Measurements from ENCODE around the gene RGMB. TPM values are rescaled to one million over a fixed set of nuclear protein-coding genes. Genes with fewer than 3 reads are reported as not detected.

The RGMB gene
- polyA plus RNA-seq, 1 donor from 2014 or later = 58.4 TPM

DNA sequence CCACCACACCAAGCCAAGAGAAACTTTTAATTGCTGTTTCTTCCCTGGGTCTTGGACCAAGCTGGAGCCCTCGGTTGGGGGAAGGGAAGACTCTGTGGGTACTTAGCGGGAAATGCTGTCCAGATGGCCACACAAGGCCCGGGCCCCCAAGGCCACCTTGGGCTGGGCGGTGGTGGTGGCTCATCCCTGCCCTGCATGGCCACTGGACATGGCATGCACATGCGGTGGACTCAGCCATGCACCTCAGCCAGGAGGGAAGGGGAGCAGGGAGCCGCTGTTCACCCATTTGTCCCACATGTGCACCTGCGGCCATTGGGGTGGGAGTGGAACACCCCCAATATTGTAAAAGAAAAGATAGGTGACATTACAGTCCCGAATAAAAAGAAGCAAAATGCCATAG is 72.4 kb downstream of the RGMB start:
- Histone ChIP-seq H3K79me2 (replicated peaks; ENCODE audit: insufficient read depth, low read length) (no peaks in the 10 kb centered on the region), H3K27ac (ENCODE audit: low read length) (no peak overlapping the region), H3K9me2 (ENCODE audit: insufficient read depth, low read length) (no peaks in the 10 kb centered on the region), H3K9me3 (ENCODE audit: low read length) (no peaks in the 10 kb centered on the region), H4K20me1 (ENCODE audit: insufficient read depth) (no peaks in the 10 kb centered on the region), H3K36me3 (ENCODE audit: insufficient read depth, low read length) (no peaks in the 10 kb centered on the region), H3K4me3 (ENCODE audit: low read length) (no peak overlapping the region), H3F3A (ENCODE audit: insufficient read depth, low read length, poor library complexity, severe bottlenecking) (no peaks in the 10 kb centered on the region), H2AFZ (ENCODE audit: low read depth, low read length) (no peak overlapping the region), H3K4me2 (ENCODE audit: low read length) (no peak overlapping the region), H3K9ac (ENCODE audit: low read length) (no peak overlapping the region), H3K27me3 (ENCODE audit: insufficient read depth, low read depth, low read length) (no peaks in the 10 kb centered on the region)
- TF ChIP-seq RAD21 (conservative IDR thresholded peaks at IDR 0.05) (no peak), SMC3 (conservative IDR thresholded peaks at IDR 0.05; ENCODE audit: poor library complexity) (no peak), TAF1 (IDR thresholded peaks at IDR 0.05; ENCODE audit: low read depth) (no peak), EZH2 (IDR thresholded peaks at IDR 0.05; ENCODE audit: borderline replicate concordance, insufficient read depth, low read length, poor library complexity, severe bottlenecking) (no peak), EP300 (conservative IDR thresholded peaks at IDR 0.05; ENCODE audit: poor library complexity, severe bottlenecking) (no peak), MXI1 (conservative IDR thresholded peaks at IDR 0.05; ENCODE audit: poor library complexity, severe bottlenecking) (no peak)
- TF ChIP-seq, protein P1, sequence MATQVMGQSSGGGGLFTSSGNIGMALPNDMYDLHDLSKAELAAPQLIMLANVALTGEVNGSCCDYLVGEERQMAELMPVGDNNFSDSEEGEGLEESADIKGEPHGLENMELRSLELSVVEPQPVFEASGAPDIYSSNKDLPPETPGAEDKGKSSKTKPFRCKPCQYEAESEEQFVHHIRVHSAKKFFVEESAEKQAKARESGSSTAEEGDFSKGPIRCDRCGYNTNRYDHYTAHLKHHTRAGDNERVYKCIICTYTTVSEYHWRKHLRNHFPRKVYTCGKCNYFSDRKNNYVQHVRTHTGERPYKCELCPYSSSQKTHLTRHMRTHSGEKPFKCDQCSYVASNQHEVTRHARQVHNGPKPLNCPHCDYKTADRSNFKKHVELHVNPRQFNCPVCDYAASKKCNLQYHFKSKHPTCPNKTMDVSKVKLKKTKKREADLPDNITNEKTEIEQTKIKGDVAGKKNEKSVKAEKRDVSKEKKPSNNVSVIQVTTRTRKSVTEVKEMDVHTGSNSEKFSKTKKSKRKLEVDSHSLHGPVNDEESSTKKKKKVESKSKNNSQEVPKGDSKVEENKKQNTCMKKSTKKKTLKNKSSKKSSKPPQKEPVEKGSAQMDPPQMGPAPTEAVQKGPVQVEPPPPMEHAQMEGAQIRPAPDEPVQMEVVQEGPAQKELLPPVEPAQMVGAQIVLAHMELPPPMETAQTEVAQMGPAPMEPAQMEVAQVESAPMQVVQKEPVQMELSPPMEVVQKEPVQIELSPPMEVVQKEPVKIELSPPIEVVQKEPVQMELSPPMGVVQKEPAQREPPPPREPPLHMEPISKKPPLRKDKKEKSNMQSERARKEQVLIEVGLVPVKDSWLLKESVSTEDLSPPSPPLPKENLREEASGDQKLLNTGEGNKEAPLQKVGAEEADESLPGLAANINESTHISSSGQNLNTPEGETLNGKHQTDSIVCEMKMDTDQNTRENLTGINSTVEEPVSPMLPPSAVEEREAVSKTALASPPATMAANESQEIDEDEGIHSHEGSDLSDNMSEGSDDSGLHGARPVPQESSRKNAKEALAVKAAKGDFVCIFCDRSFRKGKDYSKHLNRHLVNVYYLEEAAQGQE (IDR thresholded peaks at IDR 0.05; ENCODE audit: borderline replicate concordance) = no peak

Other genes with a start within 250 kb of the RGMB start
- gene CHD1, start 155.3 kb downstream of the RGMB start, polyA plus RNA-seq = 62.7 and 64.5 TPM in 2 replicates